HFFc6 (cell line): ENCODE measurements around the gene ZIC4. TPM values are rescaled to one million over a fixed set of nuclear protein-coding genes. Genes with fewer than 3 reads are reported as not detected.

Experiments
- DNase-seq: peaks from one replicate; pipeline ENCODE4 v3.0.0-alpha.2; 2018
- H3K27ac Mint-ChIP-seq: 2 replicates; pipeline ENCODE4 v1.8.0; 2020; ENCODE audit warnings: mild to moderate bottlenecking, mixed read lengths
- H3K27me3 Mint-ChIP-seq: 2 replicates; pipeline ENCODE4 v1.8.0; 2021; ENCODE audit warnings: mild to moderate bottlenecking, moderate library complexity, mixed read lengths; ENCODE audit not compliant: insufficient read depth
- H3K36me3 Mint-ChIP-seq: 2 replicates; pipeline ENCODE4 v1.8.0; 2021; ENCODE audit warnings: low read depth, mixed read lengths
- H3K4me1 Mint-ChIP-seq: 2 replicates; pipeline ENCODE4 v1.8.0; 2020; ENCODE audit warnings: low read depth, mixed read lengths
- H3K4me3 Mint-ChIP-seq: 2 replicates; pipeline ENCODE4 v1.8.0; 2020; ENCODE audit warnings: mild to moderate bottlenecking, moderate library complexity, mixed read lengths
- H3K9me3 Mint-ChIP-seq: 2 replicates; pipeline ENCODE4 v1.8.0; 2020; ENCODE audit warnings: mild to moderate bottlenecking, mixed read lengths
- total RNA-seq, 6 experiments: library from RNA; stranded (reverse); fragmentation: NEBNext Ultra II Directional; extraction: Animal tissue kit (Norgen Biotek cat#: 25700); gene quantifications; 2 replicates in 1 of 6; 3 replicates in 5 of 6; pipeline ENCODE4 v1.2.3, GENCODE V29; 2021
- TF ChIP-seq, protein P1 (sequence below): fragments of 200-600 bp; sonication (generic); IDR thresholded peaks from 2 replicates; pipeline ENCODE4 v1.5.0; 2021; ENCODE audit warnings: antibody characterized with exemption, mild to moderate bottlenecking

The ZIC4 gene
- total RNA-seq, 6 experiments from 2014 or later, result 0.28 to 0.58 (median 0.49) TPM

DNA sequence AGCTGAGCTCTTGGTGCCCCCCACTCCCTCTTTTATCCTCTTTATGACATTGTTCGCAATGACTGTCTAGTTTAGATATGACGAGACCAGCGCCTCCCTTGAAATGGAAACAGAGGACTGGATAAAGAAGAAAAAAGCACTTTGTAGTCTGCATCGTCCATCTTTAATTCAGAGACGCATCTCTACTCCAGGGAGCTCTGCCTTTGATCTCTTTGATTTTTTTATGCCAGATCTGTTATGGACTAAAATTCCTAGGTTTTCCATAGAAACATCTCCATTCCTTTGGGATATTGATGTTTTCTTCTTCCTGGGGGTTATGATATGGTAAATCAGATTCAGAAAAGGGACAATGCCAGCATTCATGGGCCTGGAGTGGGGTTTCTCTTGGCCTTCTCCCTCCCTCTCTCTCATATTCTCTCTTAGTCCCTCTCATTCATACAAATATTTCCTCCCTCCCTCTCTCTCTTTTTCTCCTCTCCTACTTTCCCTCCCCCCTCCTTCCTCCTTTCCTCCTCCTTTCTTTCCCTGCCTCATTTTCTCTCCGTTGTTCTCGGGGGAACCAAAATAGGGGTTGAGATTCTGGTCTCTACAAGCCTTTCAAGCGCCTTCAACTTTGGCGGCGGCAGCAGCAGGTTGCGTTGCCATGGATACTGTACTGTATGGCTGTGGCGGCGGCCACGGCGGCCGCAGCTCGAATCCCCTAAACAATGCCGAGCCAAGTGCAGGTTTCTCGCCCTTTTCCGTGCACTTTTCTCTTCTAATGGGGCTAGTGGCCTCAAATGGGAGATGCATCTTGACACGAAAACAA is 45.5 kb downstream of the ZIC4 start:
- 0 out of 2 replicates have a peak, but pooled peaks cover 7% of the 10 kb centered on the region for H3K9me3 Mint-ChIP-seq
- H3K36me3 Mint-ChIP-seq, result peaks cover 16% of the 10 kb centered on the region
- TF ChIP-seq, protein P1, sequence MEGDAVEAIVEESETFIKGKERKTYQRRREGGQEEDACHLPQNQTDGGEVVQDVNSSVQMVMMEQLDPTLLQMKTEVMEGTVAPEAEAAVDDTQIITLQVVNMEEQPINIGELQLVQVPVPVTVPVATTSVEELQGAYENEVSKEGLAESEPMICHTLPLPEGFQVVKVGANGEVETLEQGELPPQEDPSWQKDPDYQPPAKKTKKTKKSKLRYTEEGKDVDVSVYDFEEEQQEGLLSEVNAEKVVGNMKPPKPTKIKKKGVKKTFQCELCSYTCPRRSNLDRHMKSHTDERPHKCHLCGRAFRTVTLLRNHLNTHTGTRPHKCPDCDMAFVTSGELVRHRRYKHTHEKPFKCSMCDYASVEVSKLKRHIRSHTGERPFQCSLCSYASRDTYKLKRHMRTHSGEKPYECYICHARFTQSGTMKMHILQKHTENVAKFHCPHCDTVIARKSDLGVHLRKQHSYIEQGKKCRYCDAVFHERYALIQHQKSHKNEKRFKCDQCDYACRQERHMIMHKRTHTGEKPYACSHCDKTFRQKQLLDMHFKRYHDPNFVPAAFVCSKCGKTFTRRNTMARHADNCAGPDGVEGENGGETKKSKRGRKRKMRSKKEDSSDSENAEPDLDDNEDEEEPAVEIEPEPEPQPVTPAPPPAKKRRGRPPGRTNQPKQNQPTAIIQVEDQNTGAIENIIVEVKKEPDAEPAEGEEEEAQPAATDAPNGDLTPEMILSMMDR, result no peak
- H3K4me3 Mint-ChIP-seq, result no peak overlapping the region; the same call in 1 of the 2 replicates
- peaks cover 68% of the 10 kb centered on the region for H3K27me3 Mint-ChIP-seq
- H3K4me1 Mint-ChIP-seq, result peaks cover 4% of the 10 kb centered on the region; the same call in 1 of the 2 replicates
- no peak overlapping the region for H3K27ac Mint-ChIP-seq
- DNase-seq, result no peak

DNA sequence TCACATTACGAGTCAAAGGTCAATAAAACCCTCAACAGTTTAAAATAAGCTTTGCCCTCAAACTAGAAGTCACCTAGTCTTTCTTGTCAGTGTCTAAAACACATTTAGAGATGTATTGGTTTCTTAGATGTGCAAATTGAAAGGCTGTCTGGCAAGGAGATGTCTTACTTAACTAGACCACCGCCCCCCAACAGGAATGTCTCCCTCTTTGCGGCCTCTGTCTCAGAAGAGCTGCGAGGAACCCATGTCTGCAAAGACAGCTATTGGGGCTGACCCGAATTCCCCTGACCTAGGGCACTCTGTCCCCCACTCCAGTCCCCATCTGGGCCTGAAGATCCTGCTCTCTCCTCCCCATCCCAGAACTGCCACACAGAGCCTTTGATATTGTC is 46.3 kb downstream of the ZIC4 start:
- no peak for DNase-seq
- H3K4me1 Mint-ChIP-seq, result peaks cover 9% of the 10 kb centered on the region
- H3K36me3 Mint-ChIP-seq, result peaks cover 16% of the 10 kb centered on the region
- H3K4me3 Mint-ChIP-seq, result no peak overlapping the region
- H3K27ac Mint-ChIP-seq, result no peak overlapping the region
- 0 out of 2 replicates have a peak, but pooled peaks cover 7% of the 10 kb centered on the region for H3K9me3 Mint-ChIP-seq
- H3K27me3 Mint-ChIP-seq, result peaks cover 67% of the 10 kb centered on the region
- TF ChIP-seq, protein P1, result no peak

GRCh38 chr3:147359177-147360050 is 46.9 kb downstream of the ZIC4 start:
- Mint-ChIP-seq H3K9me3 (0 out of 2 replicates have a peak, but pooled peaks cover 7% of the 10 kb centered on the region), H3K27me3 (peaks cover 70% of the 10 kb centered on the region), H3K4me1 (peaks cover 15% of the 10 kb centered on the region), H3K36me3 (peaks cover 16% of the 10 kb centered on the region), H3K4me3 (no peak overlapping the region), H3K27ac (no peak overlapping the region)
- TF ChIP-seq, protein P1, result no peak
- no peak for DNase-seq

- peaks cover 71% of the 10 kb centered on the region for H3K27me3 Mint-ChIP-seq
- DNase-seq, result no peak
- no peak overlapping the region for H3K27ac Mint-ChIP-seq
- TF ChIP-seq, protein P1, result no peak
- H3K4me3 Mint-ChIP-seq, result no peak overlapping the region
- peaks cover 17% of the 10 kb centered on the region for H3K4me1 Mint-ChIP-seq
- H3K36me3 Mint-ChIP-seq, result peaks cover 16% of the 10 kb centered on the region
- 0 out of 2 replicates have a peak, but pooled peaks cover 7% of the 10 kb centered on the region for H3K9me3 Mint-ChIP-seq
Measured at GRCh38 chr3:147358144-147358992, 48.0 kb downstream of the ZIC4 start.
